Subcutaneous abdominal adipose tissue (tissue), 5 donors: ENCODE results near the gene DCBLD1.
"Not testable (repeated sequence)": the region's sequence is repeated elsewhere in the genome, so short reads cannot be mapped to it uniquely, and the experiment has no call there.

Experiments used
- H3K27ac ChIP-seq: one replicate; pipeline ENCODE4 v1.7.0; 2013; ENCODE audit warnings: low read depth, mild to moderate bottlenecking, inconsistent platforms, low read length, moderate library complexity
- H3K27me3 ChIP-seq, 5 donors: one replicate each; pipeline ENCODE4 v1.7.0; 2013; ENCODE audit warnings: low read length in 5 of 5, inconsistent platforms in 1 of 5; ENCODE audit not compliant: control insufficient read depth in 5 of 5, insufficient read depth in 4 of 5
- H3K36me3 ChIP-seq, 5 donors: one replicate each; pipeline ENCODE4 v1.7.0; 2013; ENCODE audit warnings: low read length in 5 of 5; ENCODE audit not compliant: control insufficient read depth in 5 of 5, insufficient read depth in 5 of 5
- H3K4me1 ChIP-seq, 5 donors: one replicate each; pipeline ENCODE4 v1.7.0; 2013; ENCODE audit warnings: low read length in 5 of 5, mild to moderate bottlenecking in 3 of 5, moderate library complexity in 1 of 5; ENCODE audit not compliant: control insufficient read depth in 5 of 5, insufficient read depth in 5 of 5
- H3K4me3 ChIP-seq, 5 donors: one replicate each; pipeline ENCODE4 v1.7.0; 2013; ENCODE audit warnings: low read length in 5 of 5, low read depth in 1 of 5
- H3K9ac ChIP-seq, 5 donors: one replicate each; pipeline ENCODE4 v1.7.0; 2013; ENCODE audit warnings: low read length in 5 of 5, mild to moderate bottlenecking in 4 of 5, moderate library complexity in 3 of 5
- H3K9me3 ChIP-seq, 5 donors: one replicate each; pipeline ENCODE4 v1.7.0; 2013; ENCODE audit warnings: low read length in 5 of 5; ENCODE audit not compliant: control insufficient read depth in 5 of 5
- donor health status: healthy.
- donor health status: healthy.
- donor health status: healthy.
- donor health status: healthy.
- donor health status: healthy.

Gene DCBLD1

GRCh38 chr6:117451671-117452070 is 30.8 kb upstream of the DCBLD1 start:
- Histone ChIP-seq H3K4me1 (peaks cover 0 to 7% (median 2%) of the 10 kb centered on the region in 5 donors), H3K27ac (no peak overlapping the region), H3K36me3 (no peaks in the 10 kb centered on the region), H3K27me3 (peaks cover 0 to 5% (median 4%) of the 10 kb centered on the region in 5 donors), H3K4me3 (no peak overlapping the region), H3K9me3 (no peaks in the 10 kb centered on the region), H3K9ac (no peak overlapping the region)

DNA sequence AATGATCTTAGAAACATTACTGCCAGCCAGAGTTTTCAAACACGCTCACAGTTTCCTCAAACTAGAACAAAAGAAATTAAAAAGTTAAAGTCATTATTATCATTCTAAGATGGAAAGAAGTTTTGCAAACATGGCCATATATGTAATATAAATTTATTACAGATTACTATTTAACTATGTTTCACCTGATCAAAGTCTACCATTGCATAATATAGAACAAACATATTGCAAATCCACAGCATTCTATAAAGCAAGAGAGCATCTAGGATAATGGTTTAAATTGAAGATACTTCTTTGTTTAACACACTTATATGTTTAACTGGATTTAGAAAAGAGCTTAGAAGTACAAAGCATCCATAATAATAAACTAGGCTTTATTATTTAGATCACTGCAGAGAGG is 26.2 kb upstream of the DCBLD1 start:
- Histone ChIP-seq H3K9ac (no peak overlapping the region), H3K9me3 (no peaks in the 10 kb centered on the region), H3K4me3 (no peak overlapping the region), H3K27me3 (no peaks in the 10 kb centered on the region), H3K4me1 (peaks cover 0 to 7% (median 2%) of the 10 kb centered on the region in 5 donors), H3K27ac (no peak overlapping the region), H3K36me3 (no peaks in the 10 kb centered on the region)

DNA sequence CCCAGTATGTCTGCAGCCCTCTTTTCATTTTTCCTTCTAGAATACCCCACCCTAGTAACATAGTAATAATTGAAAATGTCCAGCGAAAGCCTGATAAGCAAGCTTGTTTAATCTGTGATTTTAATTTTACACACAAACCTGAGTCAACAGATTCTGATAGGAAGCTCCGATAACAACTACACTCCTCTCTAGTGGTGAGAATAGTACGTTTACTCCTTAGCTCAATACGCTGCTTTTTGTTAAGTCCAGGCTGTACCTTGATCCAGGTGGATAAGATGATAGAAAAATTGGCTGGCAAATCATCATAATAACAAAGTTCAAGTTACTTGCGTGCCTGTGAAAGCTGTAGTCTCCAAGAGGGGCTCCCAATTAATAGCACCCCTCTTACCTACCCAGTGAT is 25.5 kb upstream of the DCBLD1 start:
- no peaks in the 10 kb centered on the region for H3K36me3 ChIP-seq
- no peak overlapping the region for H3K4me3 ChIP-seq
- peaks cover 0 to under 1% (median 0%) of the 10 kb centered on the region in 5 donors for H3K4me1 ChIP-seq
- H3K27ac ChIP-seq, result no peak overlapping the region
- H3K9me3 ChIP-seq, result no peaks in the 10 kb centered on the region
- H3K9ac ChIP-seq, result no peak overlapping the region
- H3K27me3 ChIP-seq, result no peaks in the 10 kb centered on the region

- Histone ChIP-seq H3K27me3 (no peaks in the 10 kb centered on the region), H3K4me3 (no peak overlapping the region), H3K27ac (no peak overlapping the region), H3K36me3 (no peaks in the 10 kb centered on the region), H3K9ac (no peak overlapping the region), H3K4me1 (no peaks in the 10 kb centered on the region), H3K9me3 (no peaks in the 10 kb centered on the region)
These were observed 23.1 kb upstream of the DCBLD1 start for GRCh38 chr6:117459204-117459944.

- no peaks in the 10 kb centered on the region for H3K27me3 ChIP-seq
- no peaks in the 10 kb centered on the region for H3K9me3 ChIP-seq
- H3K9ac ChIP-seq, result no peak overlapping the region
- H3K36me3 ChIP-seq, result no peaks in the 10 kb centered on the region
- no peak overlapping the region for H3K27ac ChIP-seq
- H3K4me1 ChIP-seq, result no peaks in the 10 kb centered on the region
- H3K4me3 ChIP-seq, result no peak overlapping the region
These were observed 18.5 kb upstream of the DCBLD1 start for GRCh38 chr6:117463762-117464665.

DNA sequence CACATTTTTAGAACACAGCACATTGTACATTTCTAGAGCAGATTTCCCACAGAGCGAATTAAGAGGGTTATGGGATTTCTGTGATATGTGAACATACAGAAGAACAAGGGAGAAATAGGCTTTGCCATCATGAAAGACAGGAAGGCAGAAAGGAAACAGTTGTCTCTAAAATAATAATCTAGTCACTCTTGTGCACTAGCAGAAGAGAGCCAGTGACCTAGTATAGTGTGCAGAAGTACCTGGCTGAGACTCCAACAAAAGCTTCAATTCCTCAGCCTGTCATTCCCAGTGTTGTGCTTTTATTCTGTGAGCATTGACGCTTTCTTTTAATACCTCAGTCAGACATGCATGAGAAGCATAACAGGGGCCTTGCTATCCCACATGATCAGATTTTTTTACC is 17.8 kb upstream of the DCBLD1 start:
- Histone ChIP-seq H3K36me3 (no peaks in the 10 kb centered on the region), H3K27ac (no peak overlapping the region), H3K27me3 (no peaks in the 10 kb centered on the region), H3K9me3 (no peaks in the 10 kb centered on the region), H3K4me1 (no peaks in the 10 kb centered on the region), H3K9ac (no peak overlapping the region), H3K4me3 (no peak overlapping the region)

DNA sequence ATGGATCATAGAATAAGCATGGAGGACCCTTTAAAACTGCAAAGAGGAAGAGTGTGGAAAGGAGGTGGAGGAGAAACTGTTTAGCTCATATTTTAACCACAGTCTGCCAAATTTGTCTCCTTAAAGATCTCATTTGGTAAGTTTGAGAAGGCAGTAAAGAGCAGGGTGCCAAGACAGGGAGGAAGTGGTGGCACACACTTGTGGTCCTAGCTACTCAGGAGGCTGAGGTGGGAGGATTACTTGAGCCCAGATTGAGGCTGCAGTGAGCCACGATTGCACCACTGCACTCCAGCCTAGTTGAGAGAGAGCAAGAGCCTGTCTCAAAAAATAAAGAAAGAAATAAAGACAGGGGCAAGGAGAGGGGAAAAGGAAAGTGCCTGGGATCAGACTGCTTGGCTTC is 16.8 kb upstream of the DCBLD1 start:
- Histone ChIP-seq H3K4me3 (no peak overlapping the region), H3K27me3 (no peaks in the 10 kb centered on the region), H3K27ac (no peak overlapping the region), H3K4me1 (no peaks in the 10 kb centered on the region), H3K9ac (no peak overlapping the region), H3K36me3 (no peaks in the 10 kb centered on the region), H3K9me3 (no peaks in the 10 kb centered on the region)

DNA sequence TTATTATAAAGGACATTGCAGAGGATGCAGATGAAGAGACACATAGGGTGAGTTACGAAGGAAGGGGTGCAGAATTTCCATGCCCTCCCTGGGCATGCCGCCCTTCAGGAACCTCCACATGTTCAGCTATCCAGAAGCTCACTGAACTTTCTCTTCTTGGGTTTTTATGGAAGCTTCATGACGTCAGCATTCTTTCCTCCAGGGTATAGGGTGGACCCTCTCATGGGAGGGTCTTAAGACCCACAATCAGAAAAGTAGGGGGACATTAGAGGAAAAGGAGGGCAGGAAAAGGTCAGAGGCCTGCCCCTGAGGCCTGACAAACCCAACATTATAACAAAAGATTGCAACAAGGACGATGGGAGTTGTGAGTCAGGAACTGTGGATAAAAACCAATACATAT is 14.6 kb upstream of the DCBLD1 start:
- Histone ChIP-seq H3K4me3 (no peak overlapping the region), H3K9ac (no peak overlapping the region), H3K9me3 (no peaks in the 10 kb centered on the region), H3K27me3 (no peaks in the 10 kb centered on the region), H3K36me3 (no peaks in the 10 kb centered on the region), H3K27ac (no peak overlapping the region), H3K4me1 (no peaks in the 10 kb centered on the region)

DNA sequence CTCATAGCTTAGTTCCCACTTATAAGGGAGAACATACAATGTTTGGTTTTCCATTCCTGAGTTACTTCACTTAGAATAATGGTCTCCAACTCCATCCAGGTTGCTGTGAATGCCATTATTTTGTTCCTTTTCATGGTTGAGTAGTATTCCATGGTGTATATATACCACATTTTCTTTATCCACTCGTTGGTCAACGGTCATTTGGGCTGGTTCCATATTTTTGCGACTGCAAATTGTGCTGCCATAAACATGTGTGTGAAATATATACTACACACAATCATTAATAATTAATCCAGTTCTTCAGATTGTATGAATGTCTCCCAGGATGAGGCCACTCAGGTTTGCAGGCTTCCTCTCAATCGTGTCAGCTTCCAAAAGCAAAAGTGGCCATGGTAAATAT is 13.9 kb upstream of the DCBLD1 start:
- not testable (repeated sequence) for H3K9me3 ChIP-seq, H3K36me3 ChIP-seq, H3K4me3 ChIP-seq, H3K27me3 ChIP-seq, H3K27ac ChIP-seq, H3K4me1 ChIP-seq, H3K9ac ChIP-seq

DNA sequence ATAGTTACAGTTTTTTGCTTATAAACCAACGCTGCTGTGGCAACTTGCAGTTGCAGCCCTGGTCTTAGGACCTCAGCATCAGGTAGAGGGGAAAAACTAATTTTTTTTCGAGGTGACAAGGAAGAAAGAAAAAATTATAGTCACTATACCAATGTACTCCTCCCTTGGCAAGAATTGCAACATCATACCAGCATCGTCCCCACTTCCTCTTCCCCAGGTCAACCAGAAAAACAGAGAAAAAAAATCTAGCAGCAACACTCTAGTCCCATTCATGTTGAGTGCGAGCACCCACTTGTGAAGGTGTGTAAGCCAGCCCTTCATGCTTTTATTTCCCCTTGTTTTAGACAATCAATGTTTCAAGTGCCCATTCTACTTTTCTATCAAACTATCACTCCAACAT is 13.1 kb upstream of the DCBLD1 start:
- Histone ChIP-seq H3K4me1 (no peaks in the 10 kb centered on the region), H3K9me3 (no peaks in the 10 kb centered on the region), H3K27ac (no peak overlapping the region), H3K27me3 (no peaks in the 10 kb centered on the region), H3K4me3 (no peak overlapping the region), H3K9ac (no peak overlapping the region), H3K36me3 (no peaks in the 10 kb centered on the region)
